Large intestine (tissue), 3 donors: ENCODE data around the gene PARG. TPM values are rescaled to one million over a fixed set of nuclear protein-coding genes. Genes with fewer than 3 reads are reported as not detected.
"Not testable (repeated sequence)": the region's sequence is repeated elsewhere in the genome, so short reads cannot be mapped to it uniquely, and the experiment has no call there.

ENCODE experiments used
- DNase-seq, 2 donors: peaks; one replicate each; pipeline versions ENCODE4 v3.0.0 to v3.0.0-alpha.2; 2013
- H3K27ac ChIP-seq: one replicate; pipeline ENCODE4 v1.5.1; 2013; ENCODE audit warnings: low read length
- H3K27me3 ChIP-seq: 2 replicates; pipeline ENCODE4 v1.6.1; 2013; ENCODE audit warnings: low read length; ENCODE audit not compliant: control insufficient read depth, insufficient read depth
- H3K36me3 ChIP-seq: 2 replicates; pipeline ENCODE4 v1.6.1; 2013; ENCODE audit warnings: low read length; ENCODE audit not compliant: control insufficient read depth, insufficient read depth
- H3K4me1 ChIP-seq: one replicate; pipeline ENCODE4 v1.6.1; 2013; ENCODE audit warnings: low read length; ENCODE audit not compliant: control insufficient read depth, insufficient read depth
- H3K4me3 ChIP-seq: one replicate; pipeline ENCODE4 v1.5.1; 2013; ENCODE audit warnings: low read length
- H3K9me3 ChIP-seq: one replicate; pipeline ENCODE4 v1.6.1; 2013; ENCODE audit warnings: mild to moderate bottlenecking, low read depth, low read length, moderate library complexity; ENCODE audit not compliant: control insufficient read depth
- WGBS: methylation state at CpG from one replicate; pipeline ENCODE4 v1.1.5; 2013; ENCODE audit warnings: low lambda C conversion rate; ENCODE audit not compliant: insufficient coverage; 5-methylcytosine and 5-hydroxymethylcytosine counted together
- polyA plus RNA-seq: library from polyadenylated mRNA; unstranded; fragments of 120-200 nt; gene quantifications from one replicate; pipeline ENCODE4 v1.2.1, GENCODE V29; 2013

PARG gene
- polyA plus RNA-seq, 1 donor: 21.5 TPM

- not testable (repeated sequence) for H3K4me1 ChIP-seq, DNase-seq, H3K27me3 ChIP-seq, H3K36me3 ChIP-seq, H3K27ac ChIP-seq, H3K9me3 ChIP-seq, H3K4me3 ChIP-seq
- WGBS: 43% methylated on average over 1 of the region's 4 CpGs
These were observed 92.3 kb downstream of the PARG start for GRCh38 chr10:49849520-49849919.

DNA sequence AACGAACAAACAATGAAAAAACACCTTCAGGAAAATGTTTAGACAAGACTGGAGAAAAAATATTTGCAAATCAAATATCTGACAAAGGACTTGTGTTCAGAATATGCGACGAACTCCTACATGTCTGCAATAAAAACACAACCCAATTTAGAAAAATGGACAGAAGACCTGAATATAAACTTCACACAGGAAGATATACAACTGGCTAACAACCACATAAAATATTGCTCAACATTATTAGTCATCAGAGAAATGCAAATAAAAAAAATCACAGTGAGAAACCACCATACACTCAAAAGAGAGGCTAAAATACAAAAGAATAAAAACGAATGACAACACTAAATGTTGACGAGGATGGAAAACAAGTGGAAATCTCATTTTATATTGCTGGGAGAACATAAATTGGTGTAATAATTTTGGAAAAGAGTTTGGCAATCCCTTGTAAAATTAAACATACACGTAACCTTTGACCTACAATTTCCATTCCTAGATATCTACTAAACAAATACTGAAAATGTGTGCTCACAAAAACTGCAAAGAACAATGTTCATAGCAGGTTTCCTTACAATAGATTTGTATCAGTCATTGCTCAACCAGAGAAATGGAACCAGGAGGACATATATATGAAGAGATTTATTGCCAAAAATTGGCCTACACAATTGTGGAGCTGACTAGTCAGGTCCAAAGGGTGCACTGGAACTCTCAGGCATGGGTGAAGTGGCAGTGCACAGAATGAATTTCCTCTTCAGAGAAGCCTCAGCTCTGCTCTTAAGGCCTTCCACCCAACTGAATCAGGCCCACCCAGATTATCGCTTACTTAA is 96.8 kb downstream of the PARG start:
- peak; percentile 39 to 83 for DNase-seq
- 38% methylated on average over 3 of the region's 7 CpGs for WGBS

DNA sequence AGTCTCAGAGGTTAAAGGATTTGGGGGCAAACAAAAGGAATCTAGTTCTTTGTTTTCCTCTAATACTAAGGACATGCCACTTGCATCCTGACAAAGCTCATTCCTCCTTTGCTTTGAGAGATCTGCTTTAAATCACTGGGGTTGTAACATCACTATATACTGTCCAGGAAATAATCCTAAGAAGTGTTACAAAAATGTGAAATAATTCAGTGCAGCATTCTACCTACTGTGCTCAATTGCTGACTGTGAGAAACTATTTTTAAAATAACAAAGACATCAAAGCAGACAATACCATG is 99.5 kb downstream of the PARG start:
- not testable (repeated sequence) for H3K4me3 ChIP-seq, H3K27ac ChIP-seq, H3K27me3 ChIP-seq, H3K9me3 ChIP-seq, DNase-seq
- peaks cover 23% of the 10 kb centered on the region for H3K36me3 ChIP-seq
- peaks cover 14% of the 10 kb centered on the region for H3K4me1 ChIP-seq

More for the DNA sequence above, 96.8 kb downstream of the PARG start:
- Histone ChIP-seq H3K9me3 (no peaks in the 10 kb centered on the region), H3K27me3 (no peaks in the 10 kb centered on the region), H3K27ac (peak overlapping the region; percentile 38), H3K4me1 (peaks cover 7% of the 10 kb centered on the region), H3K4me3 (no peak overlapping the region), H3K36me3 (peaks cover 16% of the 10 kb centered on the region)

DNA sequence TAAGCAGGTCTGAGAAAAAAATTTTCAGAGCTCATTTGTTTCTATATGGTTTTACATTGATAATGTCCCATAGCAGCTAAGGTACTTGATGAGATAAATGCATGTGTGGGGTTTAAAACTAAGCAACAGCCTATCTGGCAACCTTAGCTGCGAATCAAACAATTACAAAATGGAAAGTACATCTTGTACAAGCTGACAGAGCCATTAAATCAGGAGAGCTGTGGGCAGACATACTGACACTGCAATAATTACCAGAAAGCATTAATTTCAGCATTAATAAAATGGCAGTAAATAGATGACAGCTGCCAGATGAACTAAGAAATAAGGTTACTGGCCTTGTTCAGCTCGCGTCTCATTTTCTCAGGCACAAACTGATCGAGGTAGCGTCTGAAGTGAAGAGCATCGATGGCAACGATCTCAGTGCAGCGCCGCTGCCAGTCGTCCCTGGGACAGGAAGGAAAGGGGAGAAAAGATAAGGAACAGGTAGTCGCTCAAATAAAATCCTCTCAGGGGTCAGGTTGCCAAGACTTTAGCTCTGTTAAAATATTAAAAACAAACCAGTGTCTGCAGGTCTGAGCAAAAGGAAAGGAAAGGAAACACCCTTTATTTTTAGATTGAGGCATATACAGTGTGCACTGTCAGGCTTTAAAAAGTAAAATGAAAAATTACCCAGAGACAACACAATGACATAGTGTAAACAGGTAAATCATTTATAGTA is 100.1 kb downstream of the PARG start:
- H3K36me3 ChIP-seq: peaks cover 23% of the 10 kb centered on the region
- no CpG with 5 or more reads among the region's 11 CpGs for WGBS

GRCh38 chr10:49837685-49838084 is 104.1 kb downstream of the PARG start:
- H3K36me3 ChIP-seq: peaks cover 17% of the 10 kb centered on the region
- no peaks in the 10 kb centered on the region for H3K27me3 ChIP-seq
- H3K4me3 ChIP-seq: no peak overlapping the region
- peak overlapping the region; percentile 72 for H3K27ac ChIP-seq
- no CpG with 5 or more reads among the region's 1 CpG for WGBS
- no peak for DNase-seq
- no peaks in the 10 kb centered on the region for H3K9me3 ChIP-seq
- H3K4me1 ChIP-seq: peaks cover 21% of the 10 kb centered on the region

More for the DNA sequence above, 100.1 kb downstream of the PARG start:
- Histone ChIP-seq H3K27me3 (no peaks in the 10 kb centered on the region), H3K4me3 (no peak overlapping the region), H3K4me1 (peaks cover 17% of the 10 kb centered on the region), H3K27ac (no peak overlapping the region), H3K9me3 (no peaks in the 10 kb centered on the region)
- DNase-seq: no peak

- peaks cover 23% of the 10 kb centered on the region for H3K4me1 ChIP-seq
- H3K27ac ChIP-seq: peak overlapping the region; percentile 72
- WGBS: 43% methylated on average over 2 of the region's 5 CpGs
- H3K27me3 ChIP-seq: no peaks in the 10 kb centered on the region
- no peak overlapping the region for H3K4me3 ChIP-seq
- H3K9me3 ChIP-seq: no peaks in the 10 kb centered on the region
- peak; percentile 64 to 88 for DNase-seq
- H3K36me3 ChIP-seq: peaks cover 19% of the 10 kb centered on the region
These were observed 104.8 kb downstream of the PARG start for GRCh38 chr10:49837051-49837478.

GRCh38 chr10:49834976-49835375 is 106.9 kb downstream of the PARG start:
- Histone ChIP-seq H3K4me3 (no peak overlapping the region), H3K4me1 (peaks cover 26% of the 10 kb centered on the region), H3K9me3 (no peaks in the 10 kb centered on the region), H3K27ac (no peak overlapping the region), H3K27me3 (no peaks in the 10 kb centered on the region), H3K36me3 (peaks cover 15% of the 10 kb centered on the region)
- no CpG with 5 or more reads among the region's 3 CpGs for WGBS
- no peak for DNase-seq

DNA sequence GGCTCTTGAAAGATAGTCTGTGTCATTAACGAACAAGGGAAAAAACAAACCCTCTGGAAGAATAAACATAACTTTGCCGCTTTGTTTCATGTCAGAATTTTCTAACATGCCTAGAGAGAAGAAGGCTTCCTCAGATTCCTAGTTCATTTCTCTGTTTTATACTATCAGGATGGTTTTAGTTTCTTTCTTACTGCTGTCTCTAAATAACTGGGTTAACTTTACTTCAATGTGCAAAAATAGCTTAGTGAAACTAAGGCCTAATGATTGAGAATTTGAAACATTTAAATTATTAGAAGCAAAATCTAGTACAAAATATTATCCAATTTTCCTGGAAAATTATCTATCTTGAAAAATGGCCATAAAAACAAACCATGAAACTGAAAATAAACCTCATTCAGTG is 107.6 kb downstream of the PARG start:
- Histone ChIP-seq H3K36me3 (peaks cover 12% of the 10 kb centered on the region), H3K4me3 (no peak overlapping the region)
- 100% methylated on average over 1 of the region's 2 CpGs for WGBS

DNA sequence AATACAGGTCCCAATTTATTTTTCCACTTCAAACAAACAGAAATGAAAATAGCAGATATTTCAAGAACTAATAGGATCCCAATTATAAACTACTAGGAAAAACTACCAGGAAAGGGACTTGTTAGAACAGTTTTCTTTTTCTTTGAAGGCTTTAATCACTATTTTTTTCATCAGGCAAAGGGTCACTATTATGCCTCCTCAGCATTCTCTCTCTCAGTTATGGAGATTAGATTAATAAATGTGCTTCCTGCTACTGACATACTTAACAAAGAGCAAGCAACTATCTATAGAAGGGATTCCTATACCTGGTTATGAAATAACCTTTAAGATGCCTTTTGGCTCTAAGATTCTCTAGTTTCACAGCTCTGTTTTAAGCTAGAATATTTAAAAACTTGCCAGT is 108.7 kb downstream of the PARG start:
- DNase-seq: peak; percentile 11 to 59
- peaks cover 8% of the 10 kb centered on the region for H3K36me3 ChIP-seq

More for the DNA sequence above, 107.6 kb downstream of the PARG start:
- Histone ChIP-seq H3K27me3 (no peaks in the 10 kb centered on the region), H3K27ac (no peak overlapping the region), H3K4me1 (peaks cover 26% of the 10 kb centered on the region), H3K9me3 (no peaks in the 10 kb centered on the region)
- no peak for DNase-seq

DNA sequence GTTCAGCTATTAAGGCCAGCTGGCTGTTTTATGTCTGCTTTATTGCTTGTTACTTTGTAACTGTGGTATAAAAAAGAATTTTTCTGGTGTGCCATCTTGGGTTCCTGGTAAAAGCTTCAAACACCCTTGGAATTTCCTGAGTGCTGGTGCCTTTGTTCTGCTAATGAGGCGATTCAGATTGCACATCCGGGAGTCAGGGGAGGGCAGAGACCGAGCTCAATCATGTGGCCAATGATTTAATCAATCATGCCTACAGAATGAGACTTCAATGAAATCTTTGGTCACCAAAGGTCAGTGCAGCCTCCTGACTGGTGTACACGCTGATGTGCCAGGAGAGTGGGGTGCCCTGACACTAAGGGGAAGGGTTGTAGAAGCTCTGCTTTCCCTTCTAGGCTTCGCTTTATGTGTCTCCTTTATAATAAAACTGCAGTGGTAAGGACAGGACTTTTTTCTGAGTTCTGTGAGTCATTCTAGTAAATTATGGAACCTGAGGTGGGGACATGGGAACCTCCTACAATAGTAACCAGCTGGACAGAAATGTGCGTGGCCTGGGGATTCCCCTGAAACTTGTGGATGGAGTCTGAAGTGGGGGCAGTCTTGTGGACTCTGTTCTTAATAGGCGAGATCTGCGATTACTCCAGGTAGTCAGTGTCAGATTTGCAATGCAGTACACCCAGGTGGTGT is 110.3 kb downstream of the PARG start:
- peak; percentile 35 to 70 for DNase-seq
- H3K9me3 ChIP-seq: no peaks in the 10 kb centered on the region

More for the DNA sequence above, 108.7 kb downstream of the PARG start:
- H3K4me1 ChIP-seq: peaks cover 26% of the 10 kb centered on the region
- H3K27ac ChIP-seq: peak overlapping the region; percentile 18
- no peaks in the 10 kb centered on the region for H3K9me3 ChIP-seq
- no peak overlapping the region for H3K4me3 ChIP-seq
- H3K27me3 ChIP-seq: no peaks in the 10 kb centered on the region

More for the DNA sequence above, 110.3 kb downstream of the PARG start:
- Histone ChIP-seq H3K27ac (peak overlapping the region; percentile 21), H3K36me3 (peaks cover 13% of the 10 kb centered on the region), H3K4me3 (no peak overlapping the region), H3K27me3 (no peaks in the 10 kb centered on the region), H3K4me1 (peaks cover 13% of the 10 kb centered on the region)
- WGBS: no CpG with 5 or more reads among the region's 8 CpGs
